Renal cortical epithelial cell (primary cell): Measurements from ENCODE around the gene TADA2A. TPM values are rescaled to one million over a fixed set of nuclear protein-coding genes. Genes with fewer than 3 reads are reported as not detected.
"Not testable (repeated sequence)": the region's sequence is repeated elsewhere in the genome, so short reads cannot be mapped to it uniquely, and the experiment has no call there.

Experiments used
- DNase-seq: peaks from one replicate; pipeline ENCODE4 v3.0.0-alpha.2; 2011; ENCODE audit warnings: low read depth
- total RNA-seq: library from RNA; depleted of rRNA; stranded (reverse); fragments of >200 nt; gene quantifications from 2 replicates; pipeline ENCODE4 v1.2.3, GENCODE V29; 2014

The TADA2A gene
- total RNA-seq, 1 donor from 2014 or later, result 14.5 TPM

- DNase-seq, result no peak
These were observed 85.5 kb downstream of the TADA2A start for GRCh38 chr17:37492167-37492566.

GRCh38 chr17:37493249-37494027 is 86.8 kb downstream of the TADA2A start:
- DNase-seq, result peak; percentile 82

- peak; percentile 39 for DNase-seq
These were observed 87.7 kb downstream of the TADA2A start for GRCh38 chr17:37494401-37494831.

- no peak for DNase-seq
These were observed 88.3 kb downstream of the TADA2A start for GRCh38 chr17:37494971-37495370.

GRCh38 chr17:37500378-37500777 is 93.7 kb downstream of the TADA2A start:
- DNase-seq, result no peak

- DNase-seq, result no peak
These were observed 95.6 kb downstream of the TADA2A start for GRCh38 chr17:37502009-37502936.

- DNase-seq, result no peak
These were observed 96.5 kb downstream of the TADA2A start for GRCh38 chr17:37503148-37503547.

- DNase-seq, result no peak
These were observed 98.6 kb downstream of the TADA2A start for GRCh38 chr17:37505333-37505732.

GRCh38 chr17:37506678-37507077 is 100.0 kb downstream of the TADA2A start:
- DNase-seq, result peak; percentile 35

GRCh38 chr17:37507111-37507510 is 100.4 kb downstream of the TADA2A start:
- no peak for DNase-seq

GRCh38 chr17:37510056-37510455 is 103.4 kb downstream of the TADA2A start:
- no peak for DNase-seq

GRCh38 chr17:37511642-37512041 is 105.0 kb downstream of the TADA2A start:
- DNase-seq, result not testable (repeated sequence)

GRCh38 chr17:37512442-37513068 is 105.9 kb downstream of the TADA2A start:
- DNase-seq, result no peak

GRCh38 chr17:37513711-37514110 is 107.0 kb downstream of the TADA2A start:
- no peak for DNase-seq

GRCh38 chr17:37516127-37516571 is 109.5 kb downstream of the TADA2A start:
- DNase-seq, result no peak

- no peak for DNase-seq
These were observed 111.2 kb downstream of the TADA2A start for GRCh38 chr17:37517881-37518280.

- no peak for DNase-seq
These were observed 112.1 kb downstream of the TADA2A start for GRCh38 chr17:37518826-37519225.

GRCh38 chr17:37519251-37519985 is 112.7 kb downstream of the TADA2A start:
- DNase-seq, result no peak

GRCh38 chr17:37520174-37520573 is 113.5 kb downstream of the TADA2A start:
- DNase-seq, result no peak

- no peak for DNase-seq
These were observed 115.1 kb downstream of the TADA2A start for GRCh38 chr17:37521821-37522220.

GRCh38 chr17:37523715-37524219 is 117.1 kb downstream of the TADA2A start:
- no peak for DNase-seq
